ENCODE results near the gene BFSP1.

The BFSP1 gene

GRCh38 chr20:17522528-17522927 lies 8.7 kb downstream of the BFSP1 start:
- DNase-seq = no peak

GRCh38 chr20:17520583-17520982 lies 10.6 kb downstream of the BFSP1 start:
- no peak for DNase-seq

DNA sequence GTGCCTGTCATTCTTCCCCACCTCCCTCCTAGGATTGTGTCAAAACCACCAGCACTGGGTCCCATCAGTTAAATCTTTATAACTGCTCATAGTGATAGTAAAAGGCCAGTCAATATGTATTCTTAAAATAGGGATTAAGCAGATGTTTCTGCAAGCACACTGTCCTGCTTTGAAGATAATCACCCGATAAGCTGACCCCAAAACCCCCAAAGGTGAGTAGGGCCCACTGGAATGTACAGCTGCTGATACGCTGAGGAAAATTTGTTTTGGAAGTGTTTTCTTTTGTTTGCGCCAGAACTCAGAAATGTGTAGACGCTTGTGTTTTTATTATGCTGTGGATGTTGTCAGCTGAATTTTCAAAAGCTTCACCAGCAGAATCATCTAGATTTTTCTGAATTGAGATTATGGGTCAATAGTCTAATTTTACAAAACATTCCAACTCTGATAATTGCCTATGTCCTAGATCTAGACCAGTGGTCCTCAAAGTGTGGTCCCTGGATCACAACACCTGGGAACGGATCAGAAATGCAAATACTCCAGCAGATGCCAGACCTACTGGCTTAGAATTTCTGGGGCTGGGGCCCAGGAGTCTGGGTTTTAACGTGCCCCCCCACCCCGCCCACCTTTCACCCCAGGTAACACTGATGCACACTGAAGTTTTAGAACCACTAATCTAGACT lies 11.4 kb downstream of the BFSP1 start:
- no peak for DNase-seq

DNA sequence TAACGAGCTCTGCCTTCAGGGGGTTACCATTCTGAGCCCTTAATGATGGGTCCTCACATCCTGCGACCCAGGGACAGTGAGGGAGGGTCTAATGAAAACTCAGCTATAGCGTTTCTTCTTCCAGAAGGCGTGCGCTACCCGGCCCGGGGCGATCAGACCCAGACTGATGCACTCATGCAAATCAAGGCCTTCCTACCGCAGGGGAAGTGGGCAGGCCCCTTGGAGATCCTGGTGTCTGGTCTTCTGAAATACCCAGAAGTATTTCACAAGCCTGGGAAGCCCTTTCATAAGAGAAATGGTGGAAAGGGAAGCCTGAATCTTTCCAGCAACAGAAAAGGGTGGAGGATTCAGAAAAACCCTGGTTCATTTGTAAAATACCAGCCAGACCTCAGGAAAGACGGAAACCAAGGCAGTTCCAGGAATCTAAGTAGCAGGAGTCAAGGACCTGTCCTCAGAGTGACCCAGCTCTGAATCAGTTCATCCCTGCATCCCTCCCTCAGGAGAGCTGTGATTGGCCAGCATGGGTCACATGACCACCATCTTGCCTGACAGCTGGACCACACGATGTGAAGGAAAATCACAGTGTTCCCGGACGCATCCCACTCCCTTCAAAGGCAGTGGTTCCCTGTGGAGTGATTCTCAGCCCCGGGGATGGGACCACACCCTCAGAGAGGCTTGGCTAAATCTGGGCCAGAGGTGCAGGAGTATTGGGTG lies 12.7 kb downstream of the BFSP1 start:
- DNase-seq = no peak

GRCh38 chr20:17515053-17515452 lies 16.1 kb downstream of the BFSP1 start:
- no peak for DNase-seq

DNA sequence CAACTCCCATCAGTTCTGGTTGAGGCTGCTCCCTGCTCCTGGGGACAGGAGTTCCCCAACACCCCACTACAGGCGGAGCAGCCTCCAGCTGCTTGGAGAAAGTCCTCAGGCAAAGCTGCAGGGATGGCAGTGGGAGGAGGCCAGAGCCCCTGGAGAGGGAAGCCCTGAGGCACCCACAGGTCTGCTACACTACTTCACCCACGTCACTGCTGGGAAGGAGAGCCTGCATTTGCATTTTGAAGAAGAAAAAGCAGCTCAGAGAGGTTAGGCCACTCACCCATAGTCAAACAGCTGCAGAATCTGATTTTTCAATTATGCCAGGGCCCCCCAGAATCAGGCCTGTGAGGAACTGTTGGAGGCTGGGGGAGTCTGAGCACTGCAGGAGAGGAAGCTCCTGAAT lies 17.2 kb downstream of the BFSP1 start:
- DNase-seq = no peak

- DNase-seq = no peak
These were observed 19.8 kb downstream of the BFSP1 start for GRCh38 chr20:17511401-17511800.

DNA sequence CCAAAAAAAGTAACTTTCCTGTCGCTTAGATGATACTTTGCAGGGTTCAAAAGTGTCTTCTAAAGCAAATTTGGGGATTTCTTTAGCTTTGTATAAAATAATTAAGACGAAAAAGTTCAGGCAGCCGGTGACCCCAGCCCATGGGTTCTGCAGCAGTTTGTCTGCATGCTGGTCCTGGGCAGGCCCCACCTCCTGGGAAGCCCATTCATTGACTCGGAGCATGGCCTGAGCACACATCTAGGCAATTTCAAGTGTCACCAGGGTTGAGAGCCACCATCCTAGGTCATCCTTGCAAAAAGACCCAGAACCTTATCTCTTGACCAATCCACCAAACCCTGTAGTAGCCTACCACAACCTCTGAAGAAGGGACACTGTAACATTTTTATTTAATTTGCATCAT lies 20.6 kb downstream of the BFSP1 start:
- no peak for DNase-seq

DNA sequence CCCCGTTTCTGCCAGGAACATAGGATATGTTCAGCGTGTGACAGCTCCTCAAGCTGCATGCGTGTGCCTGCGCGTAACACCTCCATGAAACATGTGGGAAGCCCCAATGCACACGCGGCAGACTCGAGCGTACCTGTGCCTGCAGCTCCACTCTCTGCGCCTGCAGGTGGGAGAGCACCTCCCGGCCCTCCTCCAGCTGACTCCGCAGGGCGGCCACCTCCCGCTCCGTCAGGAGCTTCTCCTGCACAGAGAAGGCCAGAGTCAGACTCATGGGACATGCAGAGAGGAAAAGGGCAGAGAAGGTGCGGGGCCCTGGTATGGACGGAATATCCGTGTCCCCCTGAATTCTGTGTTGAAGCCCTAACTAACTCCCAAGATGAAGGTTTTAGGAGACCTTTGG lies 22.4 kb downstream of the BFSP1 start:
- no peak for DNase-seq

DNA sequence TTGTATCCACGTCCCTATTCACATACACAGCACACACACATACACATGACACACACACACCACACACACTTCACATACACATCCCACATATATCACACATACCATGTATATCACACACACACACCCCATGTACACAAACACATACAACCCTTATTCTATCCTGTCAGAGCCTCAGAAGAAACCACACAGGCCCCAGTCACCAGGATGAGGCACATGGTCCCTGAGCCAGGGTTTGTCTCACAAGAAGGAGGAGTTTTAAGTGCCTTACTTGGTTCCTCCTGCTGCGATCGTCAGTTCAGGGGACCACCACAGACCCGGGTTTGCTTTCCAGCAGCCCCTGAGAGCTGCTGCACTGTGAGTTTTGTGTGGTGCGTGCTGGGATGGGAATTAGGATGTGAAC lies 23.6 kb downstream of the BFSP1 start:
- DNase-seq = no peak

DNA sequence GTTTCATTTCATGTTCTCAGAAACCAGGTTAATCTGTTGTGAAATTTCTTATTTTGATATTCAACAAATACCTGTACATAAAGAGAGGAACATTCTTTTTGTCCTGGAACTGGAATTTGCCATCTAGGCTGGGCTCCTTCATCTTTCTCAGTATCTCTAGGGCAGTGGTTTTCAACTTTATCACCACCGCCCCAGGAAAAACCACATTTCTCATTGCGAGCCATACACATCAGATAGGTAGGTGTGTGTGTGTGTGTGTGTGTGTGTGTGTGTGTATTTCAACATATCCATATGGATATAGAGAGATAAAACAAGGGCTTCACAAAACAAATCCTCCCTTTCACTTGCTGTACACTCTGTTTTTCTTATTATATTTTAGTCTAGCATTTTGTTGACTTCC lies 24.1 kb downstream of the BFSP1 start:
- no peak for DNase-seq

DNA sequence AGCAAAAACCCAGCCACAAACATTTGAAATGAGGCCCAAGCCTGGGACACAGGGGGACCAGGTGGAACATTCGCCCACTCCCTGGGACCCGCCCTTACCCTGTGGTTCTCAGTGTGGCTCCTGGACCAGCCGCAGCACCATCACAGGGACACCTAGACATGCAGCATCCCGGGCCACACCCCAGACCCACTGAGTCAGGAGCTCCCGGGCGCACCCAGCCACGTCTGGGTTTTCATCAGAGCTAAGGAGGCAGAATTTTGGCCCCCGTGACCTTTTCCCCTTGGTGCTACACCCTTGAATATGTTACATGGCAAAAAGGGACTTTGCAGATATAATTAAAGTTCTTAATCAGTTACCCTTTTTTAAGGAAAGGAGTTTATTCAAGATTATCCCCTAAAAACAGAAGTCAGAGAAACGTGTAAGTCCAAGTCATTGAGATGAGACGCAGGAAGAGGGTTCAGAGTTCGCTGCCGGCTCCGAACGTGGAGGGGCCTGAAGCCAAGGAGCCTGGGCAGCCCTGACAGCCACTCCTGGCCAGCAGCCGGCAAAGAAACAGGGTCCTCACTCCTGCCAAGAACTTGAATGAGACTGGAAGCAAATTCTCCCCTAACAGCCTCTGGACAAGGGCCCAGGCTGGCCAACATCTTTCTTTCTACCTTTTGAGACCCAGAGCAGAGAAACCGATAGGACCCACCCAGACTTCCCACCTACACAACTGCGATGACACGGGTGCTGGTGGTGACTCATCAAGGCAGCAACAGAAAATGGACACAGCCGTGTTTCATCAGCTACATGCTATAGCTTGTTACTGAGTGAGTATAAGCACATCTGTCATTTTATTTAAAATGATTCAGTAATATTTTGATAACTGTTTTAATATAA lies 25.3 kb downstream of the BFSP1 start:
- DNase-seq = no peak

DNA sequence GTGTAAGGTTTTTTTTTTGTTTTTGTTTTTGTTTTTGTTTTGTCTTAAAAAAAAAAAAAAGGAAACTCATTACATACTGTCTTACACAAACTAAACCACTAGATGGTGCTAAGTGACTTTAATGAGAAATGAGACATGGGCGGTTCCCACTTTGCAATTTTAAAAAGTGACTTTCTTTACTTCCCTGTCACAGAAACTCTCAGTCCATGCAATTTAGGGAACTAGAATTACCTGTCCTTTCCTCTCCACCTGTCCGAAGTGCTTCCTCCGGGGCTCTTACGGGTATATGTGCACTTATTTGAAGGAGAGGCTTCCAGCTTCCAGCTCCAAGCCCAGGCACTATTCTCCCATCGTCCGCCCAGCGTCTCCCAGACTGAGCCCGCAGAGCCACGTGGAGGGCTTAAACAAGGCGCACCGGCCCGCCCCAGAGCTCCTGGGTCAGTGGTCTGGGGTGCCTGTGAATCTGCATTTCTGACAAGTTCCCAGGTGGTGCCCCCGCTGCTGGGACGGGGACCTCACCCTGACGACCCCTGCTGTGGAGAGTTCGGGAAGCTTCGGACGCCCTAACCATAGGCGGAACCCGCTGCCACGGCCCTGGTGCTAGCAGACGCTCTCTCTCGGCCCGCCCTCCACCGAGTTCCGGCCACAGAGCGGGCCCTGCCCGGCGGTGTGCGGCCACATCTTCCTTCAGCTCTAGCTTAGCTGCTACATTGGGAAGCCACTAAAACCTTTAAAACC lies 26.1 kb downstream of the BFSP1 start:
- peak; percentile 82 for DNase-seq

GRCh38 chr20:17504066-17504897 lies 26.9 kb downstream of the BFSP1 start:
- DNase-seq = no peak

DNA sequence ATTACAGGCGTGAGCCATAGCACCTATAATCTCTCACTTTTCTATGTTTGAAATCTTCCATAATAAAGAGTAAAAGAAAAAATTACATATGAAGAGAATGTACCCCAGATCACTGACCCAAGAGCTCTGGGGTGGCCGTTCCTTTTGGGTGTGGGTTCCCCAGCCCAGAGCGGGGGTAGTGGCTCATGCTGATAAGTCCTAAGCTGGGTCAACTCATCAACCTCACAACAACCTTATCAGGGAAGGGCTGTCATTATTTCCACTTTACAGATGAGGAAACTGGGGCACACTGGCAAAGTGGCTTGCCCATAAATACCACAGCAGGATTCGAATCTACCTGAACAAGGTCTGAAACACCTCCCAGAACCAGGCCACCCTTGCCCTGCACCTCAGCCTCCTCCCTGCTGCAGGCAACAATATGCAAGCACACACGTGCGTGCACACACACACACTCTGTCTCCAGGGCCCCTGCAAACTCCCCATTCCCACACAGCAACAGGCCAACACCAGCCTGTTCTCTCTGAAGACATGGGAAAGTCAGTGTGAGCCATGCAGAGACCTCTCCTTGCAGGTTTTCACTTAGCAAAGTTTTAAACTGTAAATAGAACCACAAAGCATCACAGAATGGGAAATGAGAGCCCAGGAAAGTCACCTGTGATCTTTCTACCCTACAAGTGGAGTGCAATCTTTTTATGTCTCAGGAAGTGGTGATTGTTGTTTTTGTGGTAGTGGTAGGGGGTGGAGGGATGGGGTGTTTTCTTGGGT lies 27.7 kb downstream of the BFSP1 start:
- DNase-seq = no peak

DNA sequence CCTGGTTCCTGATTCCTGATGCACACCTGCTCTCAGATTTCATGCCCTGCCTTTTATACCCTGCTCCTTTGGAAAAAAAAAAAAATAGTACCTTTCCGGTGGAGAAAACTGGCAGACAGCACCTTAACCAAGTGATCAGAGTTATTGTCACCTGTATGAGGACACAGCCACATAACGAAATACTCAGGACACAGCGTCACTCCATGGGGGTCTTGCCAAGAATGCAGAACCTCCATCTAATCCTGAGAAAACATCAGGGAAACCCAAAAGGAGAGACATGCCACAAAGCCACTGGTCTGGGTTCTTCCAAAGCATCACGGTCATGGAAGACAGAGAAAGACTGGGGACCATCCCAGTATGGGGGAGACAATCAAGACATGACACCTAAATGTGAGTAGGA lies 29.1 kb downstream of the BFSP1 start:
- DNase-seq = no peak

GRCh38 chr20:17501701-17502100 lies 29.5 kb downstream of the BFSP1 start:
- DNase-seq = no peak

- DNase-seq = no peak
These were observed 30.4 kb downstream of the BFSP1 start for GRCh38 chr20:17500826-17501225.

DNA sequence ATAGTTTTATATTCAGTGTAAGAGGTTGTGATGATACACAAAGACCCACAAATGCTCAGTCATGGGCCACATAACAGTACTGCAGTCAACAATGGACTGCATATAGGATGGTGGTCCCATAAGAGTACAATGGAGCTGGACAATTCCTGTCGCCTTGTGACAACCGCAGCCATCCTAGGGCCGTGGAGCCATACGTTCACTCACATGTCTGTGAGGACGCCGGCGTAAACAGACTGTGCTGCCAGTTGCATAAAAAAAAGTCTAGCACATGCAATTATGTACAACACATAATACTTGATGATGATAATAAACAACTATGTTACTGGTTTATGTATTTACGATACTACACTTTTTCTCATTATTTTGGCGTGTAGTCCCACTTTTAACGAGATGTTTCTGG lies 30.9 kb downstream of the BFSP1 start:
- DNase-seq = no peak

- no peak for DNase-seq
These were observed 32.1 kb downstream of the BFSP1 start for GRCh38 chr20:17499041-17499440.

DNA sequence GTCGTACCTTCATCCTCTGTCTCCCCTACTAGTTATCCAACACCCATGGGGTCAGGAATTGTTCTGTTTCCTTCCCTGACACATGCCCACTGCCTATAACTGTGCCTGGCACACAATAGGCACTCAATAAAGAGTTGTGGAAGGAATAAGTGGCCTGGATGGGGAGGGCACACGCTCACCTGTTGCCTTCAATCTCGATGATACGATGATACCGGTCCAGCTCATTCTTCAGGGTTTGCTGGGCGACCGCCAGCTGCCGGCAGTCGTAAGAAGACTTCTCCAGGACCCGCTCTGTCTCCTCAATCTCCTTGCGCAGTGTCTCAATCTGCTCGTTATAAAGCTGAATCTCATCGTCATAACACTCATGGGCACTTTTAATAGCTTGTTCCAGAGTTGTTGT lies 32.5 kb downstream of the BFSP1 start:
- no peak for DNase-seq
